ENCODE data around the gene EP400.

Gene EP400

DNA sequence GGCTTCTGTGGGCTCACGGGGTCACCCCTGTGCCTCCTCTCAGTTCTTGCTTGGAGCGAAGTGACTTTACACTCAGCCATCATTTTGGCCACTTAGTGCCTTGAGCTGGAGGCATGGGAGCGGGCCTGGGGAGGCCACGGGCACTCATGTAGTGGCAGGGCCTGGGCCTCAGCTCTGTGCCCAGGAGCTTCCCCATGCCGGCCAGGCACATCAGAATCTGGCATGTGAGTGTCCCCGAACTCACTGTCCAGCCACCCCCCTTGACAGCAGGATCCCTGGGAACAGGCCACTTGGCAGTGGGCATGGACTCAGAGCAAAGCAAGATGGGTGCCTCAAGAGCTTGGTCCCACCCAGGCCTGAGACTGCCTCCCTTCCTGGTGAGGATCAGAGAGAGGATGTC lies 164.9 kb downstream of the EP400 start:
- no peak overlapping the region for H3K4me3 ChIP-seq (ENCODE audit: low read depth, low read length)
- no peak for TF ChIP-seq CTCF (IDR thresholded peaks at IDR 0.05; ENCODE audit: low read depth, low read length)

- no peak overlapping the region for H3K4me3 ChIP-seq (ENCODE audit: low read depth, low read length)
- no peak for TF ChIP-seq CTCF (IDR thresholded peaks at IDR 0.05; ENCODE audit: low read depth, low read length)
Observed at GRCh38 chr12:132115500-132115899, 165.8 kb downstream of the EP400 start.

GRCh38 chr12:132116709-132117557 lies 167.2 kb downstream of the EP400 start:
- no peak for TF ChIP-seq CTCF (IDR thresholded peaks at IDR 0.05; ENCODE audit: low read depth, low read length)

GRCh38 chr12:132117558-132117875 lies 167.8 kb downstream of the EP400 start:
- no peak overlapping the region for H3K4me3 ChIP-seq (ENCODE audit: low read depth, low read length)
- no peak for TF ChIP-seq CTCF (IDR thresholded peaks at IDR 0.05; ENCODE audit: low read depth, low read length)

More at GRCh38 chr12:132116709-132117557, 167.2 kb downstream of the EP400 start:
- no peak overlapping the region for H3K4me3 ChIP-seq (ENCODE audit: low read depth, low read length)

GRCh38 chr12:132118876-132119275 lies 169.1 kb downstream of the EP400 start:
- no peak for TF ChIP-seq CTCF (IDR thresholded peaks at IDR 0.05; ENCODE audit: low read depth, low read length)
- no peak overlapping the region for H3K4me3 ChIP-seq (ENCODE audit: low read depth, low read length)

- TF ChIP-seq CTCF (IDR thresholded peaks at IDR 0.05; ENCODE audit: low read depth, low read length) = no peak
- no peak overlapping the region for H3K4me3 ChIP-seq (ENCODE audit: low read depth, low read length)
Observed at GRCh38 chr12:132121283-132121682, 171.5 kb downstream of the EP400 start.

DNA sequence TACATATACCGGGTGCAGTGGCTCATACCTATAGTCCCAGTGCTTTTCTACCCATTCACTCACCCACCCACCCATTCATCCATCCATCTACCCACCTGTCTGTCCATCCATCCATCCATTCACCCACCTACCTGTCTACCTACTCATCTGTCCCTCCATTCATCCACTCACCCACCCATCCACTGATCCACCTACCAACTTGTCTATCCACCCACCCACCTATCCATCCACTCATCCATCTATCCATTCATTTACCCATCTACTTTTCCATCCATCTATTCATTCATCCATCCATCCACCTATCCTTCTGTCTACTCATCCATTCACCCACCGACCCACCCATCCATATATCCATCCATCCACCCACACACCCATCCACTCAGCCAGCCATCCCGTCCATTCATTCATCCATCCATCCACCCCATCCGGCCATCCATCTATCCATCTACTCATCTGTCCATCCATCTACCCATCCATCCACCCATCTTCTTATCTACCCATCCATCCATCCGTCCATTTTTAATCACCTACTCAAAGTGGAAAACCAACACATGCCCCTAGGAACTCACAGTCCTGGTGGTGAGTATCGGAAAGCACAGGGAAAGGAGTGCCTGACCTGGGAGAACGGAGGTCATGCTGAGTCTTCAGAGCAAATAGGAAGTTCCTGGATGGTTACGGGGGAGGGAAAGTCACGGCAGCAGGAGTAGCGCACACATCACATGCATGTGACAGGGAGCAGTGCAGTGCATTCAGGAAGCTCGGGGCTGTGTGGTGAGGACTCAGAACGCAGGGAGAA lies 174.4 kb downstream of the EP400 start:
- H3K4me3 ChIP-seq (ENCODE audit: low read depth, low read length) = no peak overlapping the region
- no peak for TF ChIP-seq CTCF (IDR thresholded peaks at IDR 0.05; ENCODE audit: low read depth, low read length)

Data from WI38 (cell line).